ENCODE data around the gene CCDC80.

CCDC80 gene

GRCh38 chr3:112687616-112688015 is 46.7 kb upstream of the CCDC80 start:
- H3K36me3 ChIP-seq (ENCODE audit: control insufficient read depth, insufficient read depth, low read length) = no peaks in the 10 kb centered on the region
- H3K4me3 ChIP-seq (replicated peaks; ENCODE audit: low read depth, low read length) = no peak overlapping the region
- no peaks in the 10 kb centered on the region; the same call in none of the 2 replicates for H3K27me3 ChIP-seq (replicated peaks; ENCODE audit: control insufficient read depth, insufficient read depth, low read length)
- TF ChIP-seq CTCF (IDR thresholded peaks at IDR 0.05; ENCODE audit: insufficient read depth, low read length, poor library complexity, severe bottlenecking) = no peak
- no peak for DNase-seq (ENCODE audit: extremely low read depth, insufficient read length)

GRCh38 chr3:112687211-112687610 is 46.3 kb upstream of the CCDC80 start:
- no peaks in the 10 kb centered on the region for H3K36me3 ChIP-seq (ENCODE audit: control insufficient read depth, insufficient read depth, low read length)
- no peak for DNase-seq (ENCODE audit: extremely low read depth, insufficient read length)
- H3K4me3 ChIP-seq (replicated peaks; ENCODE audit: low read depth, low read length) = no peak overlapping the region
- no peak for TF ChIP-seq CTCF (IDR thresholded peaks at IDR 0.05; ENCODE audit: insufficient read depth, low read length, poor library complexity, severe bottlenecking)
- no peaks in the 10 kb centered on the region; the same call in none of the 2 replicates for H3K27me3 ChIP-seq (replicated peaks; ENCODE audit: control insufficient read depth, insufficient read depth, low read length)

- Histone ChIP-seq H3K27me3 (replicated peaks; ENCODE audit: control insufficient read depth, insufficient read depth, low read length) (no peaks in the 10 kb centered on the region; the same call in none of the 2 replicates), H3K4me3 (replicated peaks; ENCODE audit: low read depth, low read length) (no peak overlapping the region), H3K36me3 (ENCODE audit: control insufficient read depth, insufficient read depth, low read length) (no peaks in the 10 kb centered on the region)
- DNase-seq (ENCODE audit: extremely low read depth, insufficient read length) = no peak
- no peak for TF ChIP-seq CTCF (IDR thresholded peaks at IDR 0.05; ENCODE audit: insufficient read depth, low read length, poor library complexity, severe bottlenecking)
Measured at GRCh38 chr3:112685956-112686799, 45.2 kb upstream of the CCDC80 start.

- Histone ChIP-seq H3K36me3 (ENCODE audit: control insufficient read depth, insufficient read depth, low read length) (no peaks in the 10 kb centered on the region), H3K4me3 (replicated peaks; ENCODE audit: low read depth, low read length) (no peak overlapping the region), H3K27me3 (replicated peaks; ENCODE audit: control insufficient read depth, insufficient read depth, low read length) (no peaks in the 10 kb centered on the region; the same call in none of the 2 replicates)
- no peak for TF ChIP-seq CTCF (IDR thresholded peaks at IDR 0.05; ENCODE audit: insufficient read depth, low read length, poor library complexity, severe bottlenecking)
- DNase-seq (ENCODE audit: extremely low read depth, insufficient read length) = no peak
Measured at GRCh38 chr3:112685420-112685819, 44.5 kb upstream of the CCDC80 start.

GRCh38 chr3:112682361-112682760 is 41.4 kb upstream of the CCDC80 start:
- no peak for TF ChIP-seq CTCF (IDR thresholded peaks at IDR 0.05; ENCODE audit: insufficient read depth, low read length, poor library complexity, severe bottlenecking)
- Histone ChIP-seq H3K27me3 (replicated peaks; ENCODE audit: control insufficient read depth, insufficient read depth, low read length) (no peaks in the 10 kb centered on the region; the same call in 1 of the 2 replicates), H3K36me3 (ENCODE audit: control insufficient read depth, insufficient read depth, low read length) (no peaks in the 10 kb centered on the region), H3K4me3 (replicated peaks; ENCODE audit: low read depth, low read length) (no peak overlapping the region)
- no peak for DNase-seq (ENCODE audit: extremely low read depth, insufficient read length)
